Measurements from ENCODE around the gene PSMG3.
"Not testable (repeated sequence)": the region's sequence is repeated elsewhere in the genome, so short reads cannot be mapped to it uniquely, and the experiment has no call there.

The PSMG3 gene

DNA sequence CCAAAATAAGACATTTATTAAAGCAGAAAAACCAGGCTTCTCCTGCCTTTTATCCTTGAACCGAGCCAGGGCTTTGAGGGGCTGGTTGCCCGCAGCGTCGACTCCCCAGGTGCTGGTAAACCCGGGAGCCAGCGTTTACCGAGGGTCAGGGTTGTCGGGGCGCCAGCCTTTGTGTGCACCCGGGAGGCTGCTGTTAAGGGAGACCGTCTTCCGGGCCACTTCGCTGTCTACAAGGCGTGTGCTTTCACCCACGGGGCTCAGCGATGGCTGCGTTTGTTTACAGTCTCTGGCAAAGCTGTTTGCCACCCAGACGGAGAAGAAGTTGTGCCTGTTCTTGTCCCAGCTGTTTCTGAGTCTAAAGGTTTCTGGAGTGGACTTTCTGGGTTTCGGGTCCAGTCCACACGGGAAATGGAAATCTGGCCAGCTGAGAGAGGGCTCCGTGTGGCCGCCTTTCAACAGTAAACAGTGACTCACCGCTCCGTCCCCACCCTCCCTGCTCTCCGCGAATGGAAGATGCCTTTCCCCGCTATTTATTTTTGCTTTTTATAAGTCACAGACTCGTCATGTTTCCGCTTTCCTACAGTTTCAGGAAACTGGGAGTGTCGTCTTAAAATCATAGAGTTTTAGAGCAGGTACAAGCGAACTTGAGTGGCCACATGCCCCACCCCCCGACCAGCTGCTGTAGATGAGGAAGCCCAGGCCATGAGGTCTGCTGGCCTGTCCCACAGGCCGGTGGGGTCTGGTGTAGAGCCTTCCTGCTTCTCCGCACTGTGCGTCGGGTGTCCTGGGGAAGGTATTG is 37.2 kb downstream of the PSMG3 start:
- DNase-seq = peak in 9 of 14 donors; percentile 25 to 76 (median 51)

DNA sequence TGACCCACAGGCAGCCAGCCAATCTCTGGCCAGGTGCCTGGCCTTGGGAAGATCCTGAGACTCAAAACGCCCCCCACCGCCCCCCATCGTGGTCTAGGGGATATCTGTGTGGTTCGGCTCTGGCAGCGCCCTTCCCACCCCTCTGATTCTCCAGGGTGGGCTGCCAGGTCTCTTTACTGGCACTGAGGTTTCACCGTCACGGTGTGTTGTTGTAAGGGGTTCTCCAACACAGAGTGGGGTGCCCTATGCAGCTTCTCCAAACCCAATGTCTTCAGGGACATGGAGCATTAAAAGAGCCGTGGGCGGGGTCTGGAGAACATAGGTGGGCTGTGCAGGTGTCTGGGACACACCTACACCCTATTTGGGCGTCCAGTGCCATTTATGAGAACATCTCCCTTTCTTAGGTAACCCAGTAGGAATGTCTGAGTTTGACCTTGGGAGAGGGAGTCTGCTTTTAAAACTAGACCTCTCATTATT is 37.8 kb downstream of the PSMG3 start:
- no peak for DNase-seq

DNA sequence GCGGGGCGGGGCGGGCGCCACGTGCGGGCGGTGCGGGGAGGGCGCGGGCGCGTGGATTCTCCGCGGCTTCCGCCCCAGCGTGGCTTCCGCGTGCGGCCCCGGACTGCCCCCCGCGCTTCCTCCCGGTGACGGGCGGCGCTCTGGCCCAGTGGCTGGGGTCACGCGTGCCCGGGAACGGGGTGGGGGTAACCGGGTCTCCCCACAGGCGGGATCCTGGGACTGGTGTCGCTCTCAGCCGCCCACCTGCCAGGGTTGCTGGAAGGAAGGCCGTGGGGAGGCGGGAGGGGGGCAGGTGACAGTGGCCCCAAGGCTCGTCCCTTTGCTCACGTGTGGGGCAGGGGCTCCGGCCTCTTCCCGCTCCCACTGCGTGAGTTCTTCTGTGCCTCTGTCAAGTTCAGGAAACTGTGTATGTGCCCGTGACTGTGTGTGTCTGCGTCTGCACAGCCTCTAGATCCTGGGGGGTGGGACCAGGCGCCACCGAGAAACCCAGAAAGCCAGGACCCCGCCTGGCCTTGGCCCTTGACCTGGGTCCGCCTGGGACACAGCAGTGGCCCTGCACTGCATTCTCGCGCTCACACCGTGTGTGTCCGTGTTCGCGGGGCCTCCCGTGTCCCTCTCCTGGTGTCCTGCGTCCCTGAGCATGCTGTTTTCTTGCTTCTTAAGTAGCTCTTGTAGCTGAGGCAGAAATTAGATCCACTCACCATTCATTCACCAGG is 38.4 kb downstream of the PSMG3 start:
- peak in 7 of 14 donors; percentile 19 to 42 (median 30) for DNase-seq

DNA sequence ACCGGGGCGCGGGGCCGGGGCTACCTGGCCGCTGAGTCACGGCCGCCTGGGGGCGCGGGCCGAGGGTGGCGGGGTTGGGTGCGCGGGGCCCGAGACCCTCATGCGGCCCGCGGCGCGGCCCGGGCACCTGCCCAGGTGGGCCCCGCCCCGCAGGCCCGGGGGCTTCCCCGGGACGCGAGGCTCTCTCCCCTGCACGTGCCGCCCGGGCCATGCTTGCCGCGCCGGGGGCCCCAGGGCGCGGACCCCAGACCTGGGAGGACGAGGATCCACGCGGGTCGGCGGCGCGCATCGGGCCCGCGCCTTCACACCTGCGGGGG is 38.9 kb downstream of the PSMG3 start:
- no peak for DNase-seq

DNA sequence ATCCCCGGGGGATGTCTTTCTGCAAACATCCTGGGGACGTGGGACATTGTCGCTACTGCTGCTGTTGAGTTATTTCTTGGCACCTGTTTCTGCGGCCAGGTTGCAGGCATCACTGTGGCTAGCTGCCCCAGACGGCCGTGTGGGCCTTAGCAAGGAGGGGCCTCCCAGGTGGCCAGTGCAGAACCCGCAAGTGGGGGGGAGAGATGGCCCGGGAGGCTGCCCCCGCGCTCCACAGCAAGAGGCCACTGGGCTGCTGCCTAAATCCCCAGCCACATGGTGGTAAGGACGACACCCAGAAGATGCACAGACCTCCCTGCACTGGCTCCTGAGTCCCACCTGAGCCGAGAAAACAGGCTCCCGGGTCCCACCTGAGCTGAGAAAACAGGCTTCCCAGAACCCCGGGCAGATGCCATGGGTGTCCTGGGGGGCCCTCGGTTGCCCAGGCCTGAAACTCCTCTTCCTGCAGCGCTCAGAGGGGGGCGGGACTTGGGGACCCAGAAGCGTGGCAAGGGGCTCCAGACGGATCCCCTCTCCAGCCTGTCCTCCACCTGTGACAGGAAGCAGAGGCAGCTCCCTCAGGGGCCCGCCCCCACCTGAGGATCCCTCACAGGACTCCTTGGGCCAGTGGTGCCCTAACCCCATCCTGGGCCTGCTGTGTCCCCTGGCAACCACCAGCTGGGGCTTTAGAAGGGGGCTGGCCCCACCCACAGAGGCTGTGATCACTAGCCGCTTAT is 40.3 kb downstream of the PSMG3 start:
- no peak for DNase-seq

DNA sequence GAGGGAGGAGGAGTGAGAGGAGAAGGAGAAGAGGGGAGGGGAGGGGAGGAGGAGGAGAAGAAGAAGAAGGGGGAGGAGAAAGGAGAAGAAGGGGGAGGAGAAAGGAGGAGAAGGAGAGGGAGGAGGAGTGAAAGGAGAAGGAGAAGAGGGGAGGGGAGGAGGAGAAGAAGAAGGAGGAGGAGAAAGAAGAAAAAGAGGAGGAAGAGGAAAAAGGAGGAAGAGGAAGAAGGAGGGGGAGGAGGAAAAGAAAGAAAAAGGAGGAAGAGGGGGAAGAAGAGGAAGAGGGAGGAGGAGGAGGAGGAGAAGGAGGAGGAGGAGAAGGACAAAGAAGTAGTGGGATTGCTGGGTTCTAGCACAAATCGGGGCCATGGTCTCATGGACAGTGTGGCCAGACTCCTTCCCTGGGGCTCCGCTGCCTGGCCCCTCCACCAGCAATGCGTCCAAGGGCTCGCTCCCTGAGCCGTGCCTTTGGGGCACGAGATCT is 43.5 kb downstream of the PSMG3 start:
- no peak for DNase-seq

DNA sequence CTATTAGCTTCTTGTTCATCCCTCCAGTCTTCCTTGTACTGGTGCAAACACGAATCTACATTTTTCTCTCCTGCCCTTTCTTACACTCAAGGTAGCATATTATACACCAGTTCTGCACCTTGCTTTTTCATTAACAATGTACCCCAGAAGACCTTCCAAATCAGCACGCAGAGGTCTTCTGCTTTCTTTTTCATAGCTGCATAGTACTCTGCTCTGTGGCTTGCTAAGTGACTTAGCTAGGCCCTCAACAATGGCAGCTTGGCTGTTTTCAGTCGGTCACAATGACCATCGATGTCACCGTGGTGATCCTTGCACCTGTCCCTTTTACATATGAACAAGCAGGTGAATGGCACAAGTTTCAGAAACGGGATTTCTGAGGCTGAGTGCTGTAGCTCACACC is 44.4 kb downstream of the PSMG3 start:
- no peak for DNase-seq

DNA sequence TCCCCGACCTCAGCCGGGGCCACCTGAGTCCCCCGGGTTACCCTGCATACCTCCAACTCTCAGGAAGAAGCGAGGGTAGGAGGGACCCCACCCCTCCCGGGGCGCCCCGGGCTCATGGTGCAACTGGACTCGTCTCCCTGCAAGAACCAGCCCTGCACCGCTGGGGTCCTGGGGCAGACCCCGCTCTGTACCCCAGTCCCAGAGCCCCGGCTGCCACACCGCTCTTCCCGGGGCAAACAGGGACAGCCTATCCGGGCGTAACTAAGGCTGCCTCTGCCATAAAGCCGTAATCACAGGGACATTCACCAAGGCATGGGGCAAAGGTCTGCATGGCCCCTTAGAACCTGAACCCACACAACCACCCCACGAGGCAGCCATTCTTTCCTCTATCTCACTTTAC is 46.0 kb downstream of the PSMG3 start:
- no peak for DNase-seq

DNA sequence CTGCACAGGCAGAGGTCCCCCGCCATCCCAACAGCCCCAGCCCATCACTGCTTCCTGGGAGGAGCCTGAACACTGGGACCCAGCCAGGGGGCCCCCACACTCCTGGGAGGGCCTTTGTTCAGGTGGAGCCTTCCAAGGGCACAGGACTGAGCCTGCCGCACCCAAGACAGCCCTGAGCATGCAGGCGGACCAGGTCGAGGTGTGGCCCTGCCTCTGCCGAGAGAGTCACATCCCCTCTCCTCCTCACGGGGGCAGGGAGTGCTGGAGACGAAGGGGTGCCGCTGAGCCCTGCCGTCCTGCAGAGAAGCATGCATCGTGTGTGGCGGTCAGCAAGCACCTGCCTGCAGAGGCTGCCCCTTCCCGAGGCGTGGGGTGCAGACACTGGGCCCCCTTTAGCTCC is 46.6 kb downstream of the PSMG3 start:
- DNase-seq = no peak

DNA sequence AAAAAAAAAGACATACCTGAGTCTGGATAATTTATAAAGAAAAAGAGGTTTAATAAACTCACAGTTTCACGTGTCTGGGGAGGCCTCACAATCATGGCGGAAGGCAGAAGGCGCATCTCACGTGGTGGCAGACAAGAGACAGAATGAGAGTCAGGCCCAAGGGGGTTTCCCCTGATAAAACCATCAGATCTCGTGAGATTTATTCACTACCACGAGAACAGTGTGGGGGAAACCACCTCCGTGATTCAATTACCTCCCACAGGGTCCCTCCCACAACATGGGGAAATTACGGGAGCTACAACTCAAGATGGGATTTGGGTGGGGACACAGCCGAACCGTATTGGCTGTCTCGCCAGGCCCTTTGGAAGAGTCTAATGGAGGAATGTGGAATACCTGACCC is 48.4 kb downstream of the PSMG3 start:
- no peak for DNase-seq

DNA sequence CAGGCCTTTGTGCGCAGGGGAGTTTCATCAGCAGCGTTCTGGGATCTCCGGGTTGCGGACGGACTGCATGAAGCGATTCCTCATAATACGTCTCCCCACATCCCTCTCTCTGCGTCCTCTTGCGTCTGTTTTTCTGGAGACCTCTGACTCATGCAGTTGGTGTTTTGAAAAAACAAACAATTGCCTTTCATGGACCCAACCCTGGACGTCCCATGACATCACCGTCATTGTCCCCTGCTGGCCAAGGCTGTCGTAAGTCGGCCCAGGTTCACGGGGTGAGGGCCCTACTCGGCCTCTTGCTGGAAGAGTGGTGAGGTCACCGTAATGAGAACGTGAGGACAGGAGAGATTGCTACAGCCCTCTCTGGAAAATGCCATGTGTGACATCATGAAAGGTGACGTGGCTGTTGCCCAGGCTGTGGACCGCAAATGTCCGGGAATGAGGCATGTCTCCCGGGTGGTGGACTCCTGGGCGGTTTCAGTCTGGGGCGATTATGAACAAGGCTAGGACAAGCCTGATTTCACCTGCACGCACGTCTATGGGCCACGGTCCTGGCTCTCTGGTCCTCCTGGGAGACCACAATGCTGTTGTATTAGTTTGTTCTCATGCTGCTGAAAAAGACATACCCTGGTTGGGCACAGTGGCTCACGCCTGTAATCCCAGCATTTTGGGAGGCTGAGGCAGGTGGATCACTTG is 49.1 kb downstream of the PSMG3 start:
- no peak for DNase-seq

DNA sequence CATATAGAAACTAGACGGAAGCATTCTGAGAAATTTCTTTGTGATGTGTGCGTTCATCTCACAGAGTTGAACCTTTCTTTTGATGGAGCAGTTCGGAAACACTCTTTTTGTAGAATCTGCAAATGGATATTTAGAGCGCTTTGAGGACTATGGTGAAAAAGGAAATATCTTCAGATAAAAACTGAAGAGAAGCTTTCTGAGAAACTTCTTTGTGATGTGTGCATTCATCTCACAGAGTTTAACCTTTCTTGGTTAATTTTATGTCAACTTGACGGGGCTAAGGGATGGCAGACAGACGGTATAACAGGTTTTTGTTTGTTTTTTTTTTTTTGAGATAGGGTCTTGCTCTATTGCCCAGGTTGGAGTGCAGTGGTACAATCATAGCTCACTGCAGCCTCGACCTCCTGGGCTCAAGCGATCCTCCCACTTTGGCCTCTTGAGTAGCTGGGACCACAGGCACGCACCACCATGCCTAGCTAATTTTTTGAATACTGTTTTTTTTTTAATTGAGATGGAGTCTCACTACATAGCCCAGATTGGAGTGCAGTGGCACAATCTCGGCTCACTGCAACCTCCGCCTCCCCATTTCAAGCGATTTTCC is 50.4 kb downstream of the PSMG3 start:
- DNase-seq = not testable (repeated sequence)
